HL-60 (cell line): ENCODE results near the gene CCDC187.

Experiments
- DNase-seq, 2 experiments: peaks; one replicate each; pipeline ENCODE4 v3.0.0-alpha.2; 2010 to 2020; ENCODE audit warnings: low read depth in 1 of 2, low spot score in 1 of 2
- H3K27ac ChIP-seq: fragments of 250-450 bp; sonication (Bioruptor Pico); replicated peaks from 2 replicates; pipeline ENCODE4 v1.5.1; 2020; ENCODE audit warnings: mild to moderate bottlenecking, moderate library complexity
- H3K27me3 ChIP-seq: fragments of 250-450 bp; sonication (Bioruptor Pico); 2 replicates; pipeline ENCODE4 v1.5.1; 2021; ENCODE audit warnings: mild to moderate bottlenecking, moderate library complexity; ENCODE audit not compliant: insufficient read depth, poor library complexity, severe bottlenecking
- H3K4me3 ChIP-seq: replicated peaks from 2 replicates; pipeline ENCODE4 v1.5.1; 2011; ENCODE audit warnings: mild to moderate bottlenecking, control low read depth, low read length; ENCODE audit not compliant: insufficient read depth
- GABPA ChIP-seq: IDR thresholded peaks from 2 replicates; pipeline ENCODE4 v1.6.1; 2012; ENCODE audit warnings: low read depth
- POLR2AphosphoS5 ChIP-seq: IDR thresholded peaks from 2 replicates; pipeline ENCODE4 v1.6.1; 2012; ENCODE audit warnings: low read depth
- SPI1 ChIP-seq: IDR thresholded peaks from 2 replicates; pipeline ENCODE4 v1.6.1; 2012; ENCODE audit warnings: low read depth, mild to moderate bottlenecking, borderline replicate concordance
- TF ChIP-seq, protein P1 (sequence below): IDR thresholded peaks from one replicate; pipeline ENCODE4 v1.5.1; 2011; ENCODE audit warnings: low read length, control low read depth, inconsistent platforms; ENCODE audit not compliant: insufficient read depth
- TF ChIP-seq, protein P2 (sequence below): IDR thresholded peaks from 2 replicates; pipeline ENCODE4 v1.6.1; 2012; ENCODE audit warnings: low read depth; ENCODE audit not compliant: insufficient replicate concordance

The CCDC187 gene

DNA sequence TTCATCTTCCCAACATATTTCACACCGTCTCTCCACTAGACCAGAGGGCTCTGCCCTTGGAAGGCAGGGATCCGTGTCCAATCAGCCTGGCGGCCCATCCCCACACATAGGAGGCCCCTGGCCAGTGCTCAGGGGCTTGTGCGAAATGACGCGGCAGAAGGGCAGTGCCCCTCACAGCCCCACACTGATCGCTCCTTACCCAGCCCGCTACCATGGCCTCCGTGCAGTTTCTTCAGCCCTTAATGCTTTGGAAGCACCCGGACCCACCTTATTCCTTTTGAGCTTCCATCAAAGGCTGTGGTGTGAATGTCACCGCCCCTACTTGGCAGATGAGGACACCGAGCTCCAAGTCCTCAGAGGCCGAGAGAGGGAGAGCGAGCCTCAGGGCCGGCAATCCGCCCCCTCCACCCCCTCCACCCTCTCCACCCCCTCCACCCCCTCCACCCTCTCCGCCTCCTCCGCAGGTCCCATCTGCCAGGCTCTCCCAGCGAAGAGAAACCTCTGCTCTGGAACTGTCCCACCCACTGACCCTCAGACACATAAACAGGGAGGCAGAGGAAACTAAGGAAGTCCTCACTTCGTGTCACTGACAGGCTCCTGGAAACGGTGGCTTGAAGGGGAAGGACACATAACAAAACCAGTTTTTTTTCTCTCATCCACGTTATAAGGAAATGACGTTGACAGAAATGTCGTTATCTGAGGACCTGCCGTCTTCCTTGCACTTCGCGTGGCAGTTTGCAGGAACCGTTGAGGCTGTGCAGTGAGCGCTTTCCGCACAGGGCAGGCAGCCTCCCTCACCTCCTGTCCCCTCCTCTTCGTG is 72.2 kb downstream of the CCDC187 start:
- Histone ChIP-seq H3K27ac (peak overlapping the region; percentile 88), H3K4me3 (peak overlapping the region; percentile 22), H3K27me3 (no peaks in the 10 kb centered on the region)
- TF ChIP-seq POLR2AphosphoS5 (peak; percentile 78), SPI1 (peak; percentile 59; the same call in 1 of the 2 replicates), GABPA (peak; percentile 35)
- TF ChIP-seq, protein P1, sequence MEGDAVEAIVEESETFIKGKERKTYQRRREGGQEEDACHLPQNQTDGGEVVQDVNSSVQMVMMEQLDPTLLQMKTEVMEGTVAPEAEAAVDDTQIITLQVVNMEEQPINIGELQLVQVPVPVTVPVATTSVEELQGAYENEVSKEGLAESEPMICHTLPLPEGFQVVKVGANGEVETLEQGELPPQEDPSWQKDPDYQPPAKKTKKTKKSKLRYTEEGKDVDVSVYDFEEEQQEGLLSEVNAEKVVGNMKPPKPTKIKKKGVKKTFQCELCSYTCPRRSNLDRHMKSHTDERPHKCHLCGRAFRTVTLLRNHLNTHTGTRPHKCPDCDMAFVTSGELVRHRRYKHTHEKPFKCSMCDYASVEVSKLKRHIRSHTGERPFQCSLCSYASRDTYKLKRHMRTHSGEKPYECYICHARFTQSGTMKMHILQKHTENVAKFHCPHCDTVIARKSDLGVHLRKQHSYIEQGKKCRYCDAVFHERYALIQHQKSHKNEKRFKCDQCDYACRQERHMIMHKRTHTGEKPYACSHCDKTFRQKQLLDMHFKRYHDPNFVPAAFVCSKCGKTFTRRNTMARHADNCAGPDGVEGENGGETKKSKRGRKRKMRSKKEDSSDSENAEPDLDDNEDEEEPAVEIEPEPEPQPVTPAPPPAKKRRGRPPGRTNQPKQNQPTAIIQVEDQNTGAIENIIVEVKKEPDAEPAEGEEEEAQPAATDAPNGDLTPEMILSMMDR = no peak
- TF ChIP-seq, protein P2, sequence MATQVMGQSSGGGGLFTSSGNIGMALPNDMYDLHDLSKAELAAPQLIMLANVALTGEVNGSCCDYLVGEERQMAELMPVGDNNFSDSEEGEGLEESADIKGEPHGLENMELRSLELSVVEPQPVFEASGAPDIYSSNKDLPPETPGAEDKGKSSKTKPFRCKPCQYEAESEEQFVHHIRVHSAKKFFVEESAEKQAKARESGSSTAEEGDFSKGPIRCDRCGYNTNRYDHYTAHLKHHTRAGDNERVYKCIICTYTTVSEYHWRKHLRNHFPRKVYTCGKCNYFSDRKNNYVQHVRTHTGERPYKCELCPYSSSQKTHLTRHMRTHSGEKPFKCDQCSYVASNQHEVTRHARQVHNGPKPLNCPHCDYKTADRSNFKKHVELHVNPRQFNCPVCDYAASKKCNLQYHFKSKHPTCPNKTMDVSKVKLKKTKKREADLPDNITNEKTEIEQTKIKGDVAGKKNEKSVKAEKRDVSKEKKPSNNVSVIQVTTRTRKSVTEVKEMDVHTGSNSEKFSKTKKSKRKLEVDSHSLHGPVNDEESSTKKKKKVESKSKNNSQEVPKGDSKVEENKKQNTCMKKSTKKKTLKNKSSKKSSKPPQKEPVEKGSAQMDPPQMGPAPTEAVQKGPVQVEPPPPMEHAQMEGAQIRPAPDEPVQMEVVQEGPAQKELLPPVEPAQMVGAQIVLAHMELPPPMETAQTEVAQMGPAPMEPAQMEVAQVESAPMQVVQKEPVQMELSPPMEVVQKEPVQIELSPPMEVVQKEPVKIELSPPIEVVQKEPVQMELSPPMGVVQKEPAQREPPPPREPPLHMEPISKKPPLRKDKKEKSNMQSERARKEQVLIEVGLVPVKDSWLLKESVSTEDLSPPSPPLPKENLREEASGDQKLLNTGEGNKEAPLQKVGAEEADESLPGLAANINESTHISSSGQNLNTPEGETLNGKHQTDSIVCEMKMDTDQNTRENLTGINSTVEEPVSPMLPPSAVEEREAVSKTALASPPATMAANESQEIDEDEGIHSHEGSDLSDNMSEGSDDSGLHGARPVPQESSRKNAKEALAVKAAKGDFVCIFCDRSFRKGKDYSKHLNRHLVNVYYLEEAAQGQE = no peak
- DNase-seq = peak; percentile 72 to 90

DNA sequence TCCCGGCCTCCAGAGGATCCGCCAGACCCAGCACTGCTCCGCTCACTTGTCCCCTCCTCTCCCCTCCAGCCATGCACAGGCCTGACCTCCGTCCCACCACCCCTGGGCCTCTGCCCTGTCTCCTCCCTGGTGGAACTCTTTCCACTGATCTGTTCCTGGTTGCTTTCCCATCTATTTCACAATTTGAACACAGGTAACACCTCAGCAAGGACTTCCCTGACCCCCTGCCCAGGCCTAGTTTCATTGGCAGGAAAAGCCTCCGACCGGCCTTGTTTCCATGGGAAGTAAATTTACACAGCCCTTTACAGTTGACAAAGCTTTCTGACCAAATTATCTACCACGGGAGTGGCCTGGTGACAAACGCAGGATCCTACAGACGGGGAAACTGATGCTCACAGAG is 73.1 kb downstream of the CCDC187 start:
- H3K27ac ChIP-seq = peak overlapping the region; percentile 88
- no peaks in the 10 kb centered on the region for H3K27me3 ChIP-seq
- TF ChIP-seq, protein P1 = no peak
- TF ChIP-seq, protein P2 = no peak
- no peak for TF ChIP-seq POLR2AphosphoS5
- no peak overlapping the region for H3K4me3 ChIP-seq
- DNase-seq = no peak

DNA sequence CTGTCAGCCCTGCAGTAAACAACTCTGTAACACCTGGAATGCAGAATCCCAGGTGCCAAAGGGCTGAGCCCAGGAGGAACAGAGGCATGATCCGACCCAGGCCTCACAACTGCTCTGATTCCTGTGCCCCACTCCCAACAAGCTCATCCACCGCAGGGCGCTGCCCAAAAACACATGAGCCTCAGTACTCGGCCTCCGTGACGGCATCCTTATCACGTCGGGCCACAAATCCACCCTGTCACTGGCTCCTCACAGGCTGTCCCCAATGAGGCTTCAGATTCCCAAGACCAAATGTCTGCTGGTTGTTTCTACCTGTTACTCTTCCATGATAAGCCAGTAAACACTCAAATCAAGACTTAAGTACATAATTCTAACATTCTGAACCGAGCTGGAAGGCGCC is 73.5 kb downstream of the CCDC187 start:
- no peak for DNase-seq

More for the DNA sequence above, 73.5 kb downstream of the CCDC187 start:
- Histone ChIP-seq H3K4me3 (no peak overlapping the region), H3K27ac (peak overlapping the region; percentile 88), H3K27me3 (no peaks in the 10 kb centered on the region)
- TF ChIP-seq, protein P2 = no peak
- TF ChIP-seq GABPA (no peak), SPI1 (no peak), POLR2AphosphoS5 (no peak)
- TF ChIP-seq, protein P1 = no peak
